ENCODE data around the gene CROCC2.

CROCC2 gene

DNA sequence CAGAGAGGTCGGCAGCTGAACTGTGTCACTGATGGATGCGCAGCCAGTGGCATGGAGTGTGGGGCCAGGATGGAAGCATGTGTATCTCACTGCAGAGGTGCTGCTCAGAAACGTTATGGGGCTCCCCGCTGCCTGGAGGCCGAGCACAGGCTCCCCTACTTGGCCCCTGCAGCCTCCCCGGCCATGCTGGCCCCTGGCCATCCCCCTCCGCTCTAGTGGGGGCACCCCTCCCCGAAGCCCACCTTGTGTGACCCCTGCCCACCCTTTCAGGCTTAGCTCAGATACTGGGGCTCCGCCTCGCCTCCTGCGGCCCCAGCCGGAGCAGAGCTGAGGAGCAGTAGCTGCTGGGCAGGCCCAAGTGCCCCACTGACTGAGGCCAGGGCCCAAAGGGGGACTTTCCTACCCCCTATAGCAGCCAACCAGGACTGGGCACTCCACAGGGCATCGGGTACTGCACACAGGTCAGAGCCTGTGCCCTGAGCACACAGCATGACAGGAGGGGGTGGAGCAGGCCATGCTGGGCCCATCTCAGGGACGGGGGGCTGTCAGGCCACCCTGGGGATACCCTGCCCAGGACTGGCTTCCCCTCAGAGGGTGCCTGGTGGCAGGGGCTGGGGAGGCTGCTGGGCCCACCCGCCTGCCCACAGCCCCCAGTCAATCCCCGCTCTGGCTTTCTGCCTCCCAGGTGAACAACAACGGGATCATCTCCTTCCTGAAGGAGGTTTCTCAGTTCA lies 123.6 kb downstream of the CROCC2 start:
- Mint-ChIP-seq H3K36me3 (peaks cover 11% of the 10 kb centered on the region), H3K27me3 (no peaks in the 10 kb centered on the region), H3K4me1 (peaks cover 10% of the 10 kb centered on the region), H3K4me3 (no peak overlapping the region), H3K9me3 (peaks cover 15% of the 10 kb centered on the region), H3K27ac (no peak overlapping the region)
- ATAC-seq = no peak

DNA sequence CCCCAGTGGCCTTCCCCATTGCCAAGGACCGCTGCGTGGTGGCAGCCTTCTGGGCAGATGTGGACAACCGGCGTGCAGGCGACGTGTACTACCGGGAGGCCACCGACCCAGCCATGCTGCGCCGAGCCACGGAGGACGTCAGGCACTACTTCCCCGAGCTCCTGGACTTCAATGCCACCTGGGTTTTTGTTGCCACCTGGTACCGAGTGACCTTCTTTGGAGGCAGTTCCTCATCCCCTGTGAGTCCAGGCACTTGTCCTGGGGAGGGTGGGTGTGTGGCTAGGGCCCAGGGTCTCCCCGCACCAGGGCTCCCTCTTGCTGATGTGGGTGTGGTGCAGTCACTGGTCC lies 124.2 kb downstream of the CROCC2 start:
- Mint-ChIP-seq H3K9me3 (peaks cover 13% of the 10 kb centered on the region), H3K27me3 (no peaks in the 10 kb centered on the region), H3K36me3 (peaks cover 11% of the 10 kb centered on the region), H3K4me3 (no peak overlapping the region), H3K27ac (no peak overlapping the region), H3K4me1 (peaks cover 14% of the 10 kb centered on the region)
- ATAC-seq = no peak

DNA sequence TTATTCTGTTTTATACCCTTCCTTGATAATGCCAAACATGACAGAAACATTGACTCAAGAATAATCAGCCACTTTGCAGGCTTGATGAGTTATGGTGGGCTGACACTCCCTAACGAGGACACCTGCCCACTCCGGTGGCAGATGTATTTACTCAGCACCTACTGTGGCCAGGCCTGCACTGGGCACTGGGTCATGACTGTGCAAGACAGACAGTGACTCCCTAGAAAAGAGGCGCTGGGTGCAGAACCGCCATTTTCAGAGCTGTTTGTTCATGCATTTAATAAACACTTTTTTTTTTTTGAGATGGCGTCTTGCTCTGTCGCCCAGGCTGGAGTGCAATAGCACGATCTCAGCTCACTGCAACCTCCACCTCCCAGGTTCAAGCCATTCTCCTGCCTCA lies 124.7 kb downstream of the CROCC2 start:
- H3K36me3 Mint-ChIP-seq = peaks cover 6% of the 10 kb centered on the region
- no peak overlapping the region for H3K27ac Mint-ChIP-seq
- H3K4me3 Mint-ChIP-seq = no peak overlapping the region
- ATAC-seq = no peak
- H3K9me3 Mint-ChIP-seq = peaks cover 9% of the 10 kb centered on the region
- no peaks in the 10 kb centered on the region for H3K27me3 Mint-ChIP-seq
- H3K4me1 Mint-ChIP-seq = peaks cover 16% of the 10 kb centered on the region

DNA sequence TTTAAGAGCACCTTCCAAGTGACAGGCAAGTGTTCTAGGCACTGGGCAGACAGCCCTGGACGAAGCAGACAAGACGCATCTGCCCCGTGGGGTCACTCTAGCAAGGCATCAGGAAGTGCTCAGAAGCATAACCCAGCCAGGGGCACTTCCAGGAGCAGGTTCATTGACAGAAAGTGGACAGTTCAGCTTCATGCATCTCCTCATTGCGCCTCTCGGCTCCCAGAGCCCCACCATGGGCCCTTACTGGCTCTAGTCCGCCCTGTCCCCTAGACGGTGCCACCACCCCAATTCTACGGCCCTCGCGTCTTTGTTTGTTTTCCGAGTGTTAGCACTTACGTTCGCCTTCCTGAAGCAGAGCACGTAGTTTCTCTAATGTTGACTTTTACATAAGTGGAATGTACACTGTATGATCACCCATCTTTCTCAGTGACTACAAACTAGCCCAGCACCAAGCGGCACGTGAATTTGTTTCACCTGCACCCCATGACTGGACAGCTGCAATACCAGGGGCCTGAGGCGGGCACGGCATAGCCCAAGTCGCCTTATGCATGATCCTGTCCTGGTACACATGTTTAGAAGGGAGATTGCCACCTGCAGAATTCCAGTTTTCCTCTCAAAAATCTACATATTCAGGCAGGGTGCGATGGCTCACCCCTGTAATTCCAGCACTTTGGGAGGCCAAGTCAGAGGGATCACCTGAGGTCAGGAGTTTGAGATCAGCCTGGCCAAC lies 125.5 kb downstream of the CROCC2 start:
- Mint-ChIP-seq H3K9me3 (peaks cover 5% of the 10 kb centered on the region), H3K4me3 (no peak overlapping the region), H3K27me3 (no peaks in the 10 kb centered on the region), H3K27ac (no peak overlapping the region), H3K4me1 (peaks cover 16% of the 10 kb centered on the region), H3K36me3 (peaks cover under 1% of the 10 kb centered on the region)
- no peak for ATAC-seq

DNA sequence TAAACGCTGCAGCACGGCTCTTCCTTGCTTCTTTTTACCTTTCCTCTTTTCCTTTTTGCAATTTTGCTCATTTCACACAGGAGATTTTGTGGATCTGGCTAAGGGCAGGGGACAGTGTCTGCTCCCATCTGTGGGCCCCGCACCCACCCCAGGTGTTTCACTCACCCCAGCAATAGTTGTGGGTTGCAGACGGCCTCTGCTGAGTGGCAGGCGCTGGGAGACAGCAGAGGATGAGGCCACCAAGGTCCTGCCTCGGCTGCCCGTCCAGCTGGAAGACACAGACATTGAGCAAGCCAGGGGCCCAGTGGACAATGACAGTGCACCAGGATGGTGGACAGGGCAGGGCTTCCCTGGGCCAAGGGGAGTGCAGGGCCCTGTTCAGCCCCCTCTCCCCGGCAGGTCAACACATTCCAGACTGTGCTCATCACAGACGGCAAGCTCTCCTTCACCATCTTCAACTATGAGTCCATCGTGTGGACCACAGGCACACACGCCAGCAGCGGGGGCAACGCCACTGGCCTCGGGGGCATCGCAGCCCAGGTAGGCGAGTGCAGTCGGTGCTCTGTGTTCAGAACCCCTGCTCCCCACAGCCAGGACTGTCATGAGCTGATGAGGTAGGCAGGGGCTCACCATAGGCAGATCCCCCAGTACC lies 127.3 kb downstream of the CROCC2 start:
- Mint-ChIP-seq H3K36me3 (no peaks in the 10 kb centered on the region), H3K4me3 (no peak overlapping the region), H3K27me3 (no peaks in the 10 kb centered on the region), H3K9me3 (no peaks in the 10 kb centered on the region), H3K4me1 (peaks cover 31% of the 10 kb centered on the region), H3K27ac (no peak overlapping the region)
- no peak for ATAC-seq

DNA sequence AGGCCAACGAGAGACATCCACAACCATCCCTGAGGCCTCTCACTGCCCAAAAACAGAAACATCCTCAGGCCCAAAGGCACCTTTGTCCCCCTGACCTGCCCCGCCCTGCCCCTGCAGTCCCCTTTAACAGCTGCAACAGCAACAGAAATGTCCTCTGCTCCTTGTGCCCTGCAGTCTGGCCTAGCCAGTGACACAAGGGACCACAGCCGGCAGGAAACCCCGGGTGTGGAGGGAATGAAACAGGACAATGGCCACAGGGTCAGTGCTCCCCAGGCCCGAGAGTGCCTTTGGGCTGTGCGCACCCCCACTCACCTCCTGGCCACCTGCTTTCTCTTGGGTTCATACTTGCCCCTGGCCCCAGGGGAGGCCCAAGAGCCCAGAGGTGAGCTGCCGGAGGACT lies 127.9 kb downstream of the CROCC2 start:
- Mint-ChIP-seq H3K27ac (peak overlapping the region; percentile 84), H3K4me3 (no peak overlapping the region)
- ATAC-seq = no peak

DNA sequence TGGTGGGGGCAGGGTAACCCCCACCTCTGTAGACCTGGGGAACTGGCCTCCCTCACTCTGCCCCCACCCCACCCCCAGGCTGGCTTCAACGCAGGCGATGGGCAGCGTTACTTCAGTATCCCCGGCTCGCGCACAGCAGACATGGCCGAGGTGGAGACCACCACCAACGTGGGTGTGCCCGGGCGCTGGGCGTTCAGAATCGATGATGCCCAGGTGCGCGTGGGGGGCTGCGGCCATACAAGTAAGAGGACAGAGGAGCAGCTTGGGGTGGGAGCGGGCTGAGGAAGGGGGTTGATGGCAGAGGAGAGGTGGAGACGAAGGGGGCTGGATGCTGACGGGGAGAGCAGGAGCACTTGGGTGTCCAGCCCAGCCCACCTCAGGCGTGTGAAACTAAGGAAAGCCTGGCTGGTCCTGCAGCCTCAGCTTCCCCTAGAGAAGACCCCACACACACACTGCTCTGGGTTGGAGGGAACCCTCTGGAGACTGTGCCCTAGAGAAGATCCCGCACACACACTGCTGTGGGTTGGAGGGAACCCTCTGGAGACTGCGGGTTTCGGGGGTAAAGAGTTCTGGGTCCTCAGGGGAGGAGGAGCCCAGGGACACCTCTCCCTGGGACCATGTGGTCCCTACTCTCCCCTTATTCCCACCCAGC lies 128.5 kb downstream of the CROCC2 start:
- H3K4me3 Mint-ChIP-seq = peak overlapping the region; percentile 27
- peak overlapping the region; percentile 84 for H3K27ac Mint-ChIP-seq
- H3K36me3 Mint-ChIP-seq = no peaks in the 10 kb centered on the region
- no peaks in the 10 kb centered on the region for H3K9me3 Mint-ChIP-seq
- ATAC-seq = no peak
- H3K4me1 Mint-ChIP-seq = peaks cover 42% of the 10 kb centered on the region
- no peaks in the 10 kb centered on the region for H3K27me3 Mint-ChIP-seq

More for the DNA sequence above, 127.9 kb downstream of the CROCC2 start:
- H3K36me3 Mint-ChIP-seq = no peaks in the 10 kb centered on the region
- H3K27me3 Mint-ChIP-seq = no peaks in the 10 kb centered on the region
- H3K4me1 Mint-ChIP-seq = peaks cover 36% of the 10 kb centered on the region
- no peaks in the 10 kb centered on the region for H3K9me3 Mint-ChIP-seq

DNA sequence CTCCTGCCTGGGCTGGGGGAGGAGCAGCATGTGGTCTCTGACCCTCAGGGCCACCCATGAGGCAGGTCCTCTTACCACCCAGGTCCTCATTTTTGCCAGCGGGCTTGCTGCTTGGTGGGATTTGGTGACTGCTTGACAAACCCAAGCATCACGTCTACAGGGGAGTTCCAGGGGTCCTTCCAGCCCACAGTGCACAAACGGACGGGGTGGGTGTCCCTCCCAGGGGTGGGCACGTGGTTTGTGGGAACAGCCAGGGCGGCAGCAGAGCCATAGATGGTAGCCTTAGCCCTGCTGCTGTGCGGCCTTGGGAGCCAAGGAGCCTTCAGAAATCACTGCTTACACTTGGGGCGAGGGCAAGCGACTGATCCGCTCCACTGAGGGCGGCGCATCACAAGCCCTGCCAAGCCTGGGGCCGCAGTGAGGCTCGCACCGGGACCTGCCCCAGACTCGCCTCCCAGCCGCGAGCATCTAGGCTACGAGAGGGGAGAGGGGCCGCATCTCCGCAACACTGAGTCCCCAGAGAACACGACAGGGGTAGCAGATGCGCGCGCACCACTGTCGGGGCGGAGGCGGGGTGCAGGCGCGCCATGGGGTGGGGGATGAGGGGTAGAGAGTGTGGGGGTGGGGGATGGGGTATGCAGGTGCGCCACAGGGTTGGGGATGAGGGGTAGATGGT lies 129.1 kb downstream of the CROCC2 start:
- H3K27me3 Mint-ChIP-seq = no peaks in the 10 kb centered on the region
- H3K36me3 Mint-ChIP-seq = peaks cover 6% of the 10 kb centered on the region
- peak overlapping the region; percentile 84 for H3K27ac Mint-ChIP-seq
- H3K9me3 Mint-ChIP-seq = no peaks in the 10 kb centered on the region
- H3K4me3 Mint-ChIP-seq = peak overlapping the region; percentile 71
- peak; percentile 8 for ATAC-seq
- H3K4me1 Mint-ChIP-seq = peaks cover 49% of the 10 kb centered on the region

DNA sequence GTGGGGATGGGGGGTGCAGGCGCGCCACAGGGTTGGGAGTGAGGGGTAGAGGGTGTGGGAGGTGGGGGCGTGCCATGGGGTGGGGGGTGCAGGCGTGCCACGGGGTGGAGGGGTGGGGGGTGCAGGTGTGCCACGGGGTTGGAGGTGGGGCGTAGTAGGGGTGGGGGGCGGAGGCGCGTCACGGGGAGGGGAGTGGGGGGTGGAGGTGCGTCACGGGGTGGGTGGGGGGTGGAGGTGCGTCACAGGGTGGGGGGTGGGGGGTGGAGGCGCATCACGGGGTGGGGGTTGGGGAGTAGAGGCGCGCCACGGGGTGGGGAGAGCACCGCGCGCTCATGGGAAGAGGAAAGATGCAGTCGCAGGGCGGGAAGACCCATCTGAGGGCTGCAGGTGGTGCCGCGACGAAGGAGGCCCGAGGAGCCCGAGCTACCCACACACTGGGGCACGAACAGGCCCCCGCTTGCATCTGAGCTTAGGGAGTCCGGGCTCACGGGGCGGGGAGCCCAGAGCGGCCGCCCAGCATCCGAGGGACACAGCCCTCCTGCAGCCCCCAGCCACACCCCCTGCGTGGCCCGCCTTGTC lies 129.8 kb downstream of the CROCC2 start:
- peak; percentile 56 for ATAC-seq
- peaks cover 55% of the 10 kb centered on the region for H3K4me1 Mint-ChIP-seq
- no peaks in the 10 kb centered on the region for H3K9me3 Mint-ChIP-seq
- peak overlapping the region; percentile 92 for H3K4me3 Mint-ChIP-seq
- H3K27ac Mint-ChIP-seq = peak overlapping the region; percentile 84
- H3K36me3 Mint-ChIP-seq = peaks cover 10% of the 10 kb centered on the region
- no peaks in the 10 kb centered on the region for H3K27me3 Mint-ChIP-seq

DNA sequence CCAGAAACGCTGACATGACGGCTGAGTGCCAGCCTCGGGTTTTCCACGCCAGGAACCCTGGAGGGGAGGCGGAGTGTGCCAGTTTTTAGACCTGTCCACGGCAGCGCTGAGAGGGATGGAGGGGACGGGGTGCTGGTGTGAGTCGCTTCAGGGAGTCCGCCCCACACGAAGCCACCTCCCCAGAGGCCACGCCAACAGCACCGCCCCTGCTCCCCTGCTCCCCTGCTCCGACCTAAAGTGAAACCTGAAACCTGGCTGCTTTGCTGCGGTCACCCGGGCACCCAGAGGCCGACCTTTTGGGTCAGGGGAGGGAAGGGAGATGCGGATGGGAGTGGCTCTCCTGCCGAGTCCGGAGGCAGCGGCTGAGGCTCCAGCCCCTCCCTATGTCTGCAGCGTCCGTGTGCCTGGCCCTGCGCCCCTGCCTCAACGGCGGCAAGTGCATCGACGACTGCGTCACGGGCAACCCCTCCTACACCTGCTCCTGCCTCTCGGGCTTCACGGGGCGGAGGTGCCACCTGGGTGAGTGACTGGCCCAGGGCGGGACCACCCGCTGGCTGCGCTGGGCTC lies 130.3 kb downstream of the CROCC2 start:
- H3K4me3 Mint-ChIP-seq = peak overlapping the region; percentile 92
- H3K27ac Mint-ChIP-seq = peak overlapping the region; percentile 84
- peaks cover 10% of the 10 kb centered on the region for H3K36me3 Mint-ChIP-seq
- no peaks in the 10 kb centered on the region for H3K9me3 Mint-ChIP-seq
- no peaks in the 10 kb centered on the region for H3K27me3 Mint-ChIP-seq
- peak; percentile 85 for ATAC-seq
- H3K4me1 Mint-ChIP-seq = peaks cover 55% of the 10 kb centered on the region

DNA sequence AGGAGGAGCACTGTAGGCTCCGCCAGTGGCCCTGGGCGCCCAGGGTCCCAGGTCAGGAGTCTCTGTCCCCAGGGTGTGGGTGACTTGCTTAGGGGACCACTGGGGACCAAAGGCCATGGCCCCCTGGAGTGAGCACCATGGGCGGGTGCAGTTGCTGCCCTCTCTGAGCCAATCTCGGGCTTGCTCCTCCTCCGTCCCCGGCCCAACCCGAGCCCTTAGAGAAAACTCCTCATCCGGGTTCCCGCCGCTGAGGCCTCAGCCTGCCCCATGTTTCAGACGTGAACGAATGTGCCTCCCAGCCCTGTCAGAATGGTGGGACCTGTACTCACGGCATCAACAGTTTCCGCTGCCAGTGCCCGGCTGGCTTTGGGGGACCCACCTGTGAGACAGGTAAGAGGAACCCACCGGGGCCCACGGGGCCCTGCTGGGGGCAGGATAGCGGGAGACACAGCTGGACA lies 130.9 kb downstream of the CROCC2 start:
- Mint-ChIP-seq H3K9me3 (no peaks in the 10 kb centered on the region), H3K27me3 (no peaks in the 10 kb centered on the region), H3K4me3 (peak overlapping the region; percentile 92), H3K4me1 (peaks cover 56% of the 10 kb centered on the region), H3K27ac (peak overlapping the region; percentile 84), H3K36me3 (peaks cover 10% of the 10 kb centered on the region)
- ATAC-seq = peak; percentile 71

DNA sequence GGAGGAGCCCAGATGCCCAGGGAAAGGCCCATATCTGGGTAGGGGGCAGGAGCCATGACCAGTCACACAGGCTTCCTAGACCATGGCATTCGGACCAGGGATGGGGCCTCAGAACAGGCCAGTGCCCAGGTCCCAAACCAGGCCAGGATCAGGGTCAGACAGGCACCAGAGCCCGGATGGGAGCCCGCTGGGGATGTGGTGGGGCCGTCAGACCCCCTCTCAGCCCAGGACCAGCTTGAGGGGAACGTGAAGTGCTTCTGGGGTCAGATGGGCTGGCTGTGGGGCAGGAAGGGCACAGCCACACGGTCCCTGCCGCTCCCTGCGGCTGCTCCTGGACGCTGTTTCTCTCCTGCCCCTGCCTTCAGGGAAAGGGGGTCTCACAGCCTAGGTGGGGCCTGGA lies 131.4 kb downstream of the CROCC2 start:
- peaks cover 15% of the 10 kb centered on the region for H3K36me3 Mint-ChIP-seq
- H3K4me1 Mint-ChIP-seq = peaks cover 61% of the 10 kb centered on the region
- ATAC-seq = no peak
- H3K27ac Mint-ChIP-seq = peak overlapping the region; percentile 84
- peak overlapping the region; percentile 92 for H3K4me3 Mint-ChIP-seq
- H3K9me3 Mint-ChIP-seq = no peaks in the 10 kb centered on the region
- no peaks in the 10 kb centered on the region for H3K27me3 Mint-ChIP-seq

DNA sequence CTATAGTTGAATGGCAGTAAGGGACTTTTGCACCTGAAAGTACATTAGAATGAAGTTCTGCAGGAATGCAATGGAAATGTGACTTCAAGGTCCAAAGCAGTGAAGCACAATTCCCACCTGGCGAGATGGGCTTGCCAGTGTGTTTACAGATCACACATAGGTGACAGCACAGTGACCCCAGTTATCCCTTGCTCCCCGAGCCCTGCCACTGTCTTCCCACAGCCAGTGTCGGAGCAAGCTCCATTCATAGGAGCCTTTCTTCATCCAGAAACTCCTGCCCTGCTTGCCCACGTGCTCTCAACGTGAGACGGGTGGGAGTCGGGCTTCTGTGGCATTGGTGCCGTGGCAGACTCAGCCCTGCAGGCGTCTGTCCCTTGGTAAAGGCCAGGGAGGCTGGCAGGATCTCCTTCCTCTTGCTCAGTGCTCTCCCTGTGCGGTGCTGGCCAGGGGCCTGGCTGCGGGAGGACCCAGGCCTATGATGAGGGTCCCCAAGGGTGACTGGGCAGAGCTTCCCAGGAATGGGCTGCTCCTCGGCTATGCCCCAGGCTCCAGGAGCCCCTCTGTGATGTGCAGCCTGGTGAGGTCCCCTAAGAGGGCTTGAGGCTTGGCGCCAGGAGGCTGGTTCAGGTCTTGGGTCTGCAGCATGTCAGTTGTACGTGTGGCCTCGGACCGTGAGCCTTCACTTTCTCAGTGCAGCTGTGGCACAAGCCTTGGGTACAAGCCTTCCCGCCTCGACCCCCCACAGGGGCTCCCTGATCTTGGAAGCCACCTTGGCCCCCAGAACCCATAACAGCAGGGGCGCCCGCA lies 132.4 kb downstream of the CROCC2 start:
- H3K9me3 Mint-ChIP-seq = no peaks in the 10 kb centered on the region
- H3K4me3 Mint-ChIP-seq = peak overlapping the region; percentile 92
- peaks cover 26% of the 10 kb centered on the region for H3K36me3 Mint-ChIP-seq
- H3K27ac Mint-ChIP-seq = peak overlapping the region; percentile 84
- ATAC-seq = no peak
- H3K27me3 Mint-ChIP-seq = no peaks in the 10 kb centered on the region
- H3K4me1 Mint-ChIP-seq = peaks cover 72% of the 10 kb centered on the region
